ENCODE data around the gene NDUFA7.
"Not testable (repeated sequence)": the region's sequence is repeated elsewhere in the genome, so short reads cannot be mapped to it uniquely, and the experiment has no call there.

NDUFA7 gene

GRCh38 chr19:8318835-8319234, 2.3 kb downstream of the NDUFA7 start:
- not testable (repeated sequence) for DNase-seq

GRCh38 chr19:8316351-8317125, 4.6 kb downstream of the NDUFA7 start:
- DNase-seq, result no peak

GRCh38 chr19:8314981-8315640, 6.1 kb downstream of the NDUFA7 start:
- not testable (repeated sequence) for DNase-seq

- DNase-seq, result no peak
These were observed 9.5 kb downstream of the NDUFA7 start for GRCh38 chr19:8311461-8312260.

GRCh38 chr19:8310342-8311055, 10.7 kb downstream of the NDUFA7 start:
- DNase-seq, result no peak

GRCh38 chr19:8308891-8309291, 12.3 kb downstream of the NDUFA7 start:
- no peak for DNase-seq

GRCh38 chr19:8307965-8308866, 13.0 kb downstream of the NDUFA7 start, which contains the start of gene CD320:
Gene CD320, minus strand, starts transcription at chr19:8308358. Its CDS starts 68 bp downstream, at chr19:8308290.
- DNase-seq, result peak; percentile 83

- DNase-seq, result no peak
These were observed 13.7 kb downstream of the NDUFA7 start for GRCh38 chr19:8307400-8307964.

GRCh38 chr19:8306235-8307054, 14.7 kb downstream of the NDUFA7 start:
- DNase-seq, result no peak

GRCh38 chr19:8305798-8306197, 15.4 kb downstream of the NDUFA7 start:
- DNase-seq, result no peak

GRCh38 chr19:8304841-8305621, 16.1 kb downstream of the NDUFA7 start:
- DNase-seq, result no peak

GRCh38 chr19:8302734-8303133, 18.4 kb downstream of the NDUFA7 start:
- DNase-seq, result no peak

GRCh38 chr19:8302357-8302691, 18.9 kb downstream of the NDUFA7 start:
- no peak for DNase-seq

- not testable (repeated sequence) for DNase-seq
These were observed 29.8 kb downstream of the NDUFA7 start for GRCh38 chr19:8291337-8291736.

- not testable (repeated sequence) for DNase-seq
These were observed 44.7 kb downstream of the NDUFA7 start for GRCh38 chr19:8276508-8276907.

GRCh38 chr19:8269724-8270123, 51.5 kb downstream of the NDUFA7 start:
- DNase-seq, result no peak

- no peak for DNase-seq
These were observed 55.3 kb downstream of the NDUFA7 start for GRCh38 chr19:8265872-8266271.

- not testable (repeated sequence) for DNase-seq
These were observed 56.9 kb downstream of the NDUFA7 start for GRCh38 chr19:8264248-8264647.

- DNase-seq, result no peak
These were observed 58.7 kb downstream of the NDUFA7 start for GRCh38 chr19:8262431-8262830.

- no peak for DNase-seq
These were observed 59.3 kb downstream of the NDUFA7 start for GRCh38 chr19:8261881-8262280.

Measured in GOT3 (cell line).